B cell (primary cell): ENCODE results near the gene BMP2K. TPM values are rescaled to one million over a fixed set of nuclear protein-coding genes. Genes with fewer than 3 reads are reported as not detected.

Experiments
- ATAC-seq: fragments of 200-7000 bp; cut with Tn5 transposase; one replicate; pipeline ENCODE4 v1.10.0; 2021; ENCODE audit warnings: low read depth, mild to moderate bottlenecking, moderate number of reproducible peaks, moderate library complexity
- CTCF ChIA-PET: fragments of 350-600 bp; sonication (Branson Sonifier 250); formaldehyde crosslinking; loops from one replicate; lab custom pipeline; 2021; ENCODE audit warnings: antibody characterized with exemption, inconsistent platforms; lab: Charles Lee
- POLR2A ChIA-PET: fragments of 350-600 bp; sonication (Branson Sonifier 250); formaldehyde crosslinking; loops from one replicate; lab custom pipeline; 2021; ENCODE audit warnings: antibody characterized with exemption; lab: Charles Lee
- DNase-seq: peaks from one replicate; pipeline ENCODE4 v3.0.0; 2013
- H2AFZ ChIP-seq: 2 replicates; pipeline ENCODE4 v1.6.1; 2012; ENCODE audit warnings: mild to moderate bottlenecking, low read depth, low read length; ENCODE audit not compliant: insufficient read depth, poor library complexity, severe bottlenecking
- H3K27ac ChIP-seq, 2 donors: 1 replicate in 1 of 2; 2 replicates in 1 of 2; pipeline ENCODE4 v1.5.1; 2012 to 2013; ENCODE audit warnings: low read length in 2 of 2, mild to moderate bottlenecking in 2 of 2, moderate library complexity in 1 of 2
- H3K27me3 ChIP-seq, 4 experiments: fragments of 200-600 bp in 1 of 4; sonication (generic) in 1 of 4; replicated peaks in 1 of 4; 1 replicate in 2 of 4; 2 replicates in 2 of 4; pipeline versions ENCODE4 v1.6.1 to v1.7.0; 2013 to 2016; ENCODE audit warnings: low read length in 3 of 4, mild to moderate bottlenecking in 2 of 4, mixed read lengths in 1 of 4, moderate library complexity in 1 of 4; ENCODE audit not compliant: insufficient read depth in 4 of 4, control insufficient read depth in 3 of 4; ENCODE audit errors: control extremely low read depth in 1 of 4
- H3K36me3 ChIP-seq, 2 experiments: replicated peaks in 1 of 2; 1 replicate in 1 of 2; 2 replicates in 1 of 2; pipeline versions ENCODE4 v1.6.1 to v1.7.1; 2013; ENCODE audit warnings: low read length in 1 of 2; ENCODE audit not compliant: insufficient read depth in 2 of 2, control insufficient read depth in 1 of 2; ENCODE audit errors: control extremely low read depth in 1 of 2, extremely low read depth in 1 of 2
- H3K4me1 ChIP-seq, 2 donors: fragments of 200-600 bp in 1 of 2; sonication (generic) in 1 of 2; 1 replicate in 1 of 2; 2 replicates in 1 of 2; pipeline versions ENCODE4 v1.5.1 to v1.6.1; 2013 to 2017; ENCODE audit warnings: low read length in 2 of 2; ENCODE audit not compliant: control insufficient read depth in 2 of 2, insufficient read depth in 2 of 2
- H3K4me2 ChIP-seq: replicated peaks from 2 replicates; pipeline ENCODE3; 2012; ENCODE audit warnings: mild to moderate bottlenecking, low read depth, low read length; ENCODE audit not compliant: poor library complexity, severe bottlenecking
- H3K4me3 ChIP-seq, 5 experiments: fragments of 200-600 bp in 1 of 5; sonication (generic) in 1 of 5; 1 replicate in 3 of 5; 2 replicates in 2 of 5; pipeline versions ENCODE4 v1.5.1 to v1.7.0; 2011 to 2016; ENCODE audit warnings: low read length in 4 of 5, mild to moderate bottlenecking in 4 of 5, low read depth in 2 of 5, control low read depth in 1 of 5, moderate library complexity in 1 of 5; ENCODE audit not compliant: insufficient read depth in 1 of 5; ENCODE audit errors: control extremely low read depth in 1 of 5, extremely low read depth in 1 of 5
- H3K79me2 ChIP-seq: fragments of 200-600 bp; sonication (generic); one replicate; pipeline ENCODE4 v1.6.0; 2016; ENCODE audit warnings: low read length; ENCODE audit not compliant: control insufficient read depth, insufficient read depth
- H3K9ac ChIP-seq: fragments of 200-600 bp; sonication (generic); 2 replicates; pipeline ENCODE4 v1.6.1; 2017; ENCODE audit warnings: mild to moderate bottlenecking, low read length, moderate library complexity
- H3K9me3 ChIP-seq, 3 donors: one replicate each; pipeline versions ENCODE4 v1.6.1 to v1.7.1; 2013; ENCODE audit warnings: low read length in 2 of 3; ENCODE audit not compliant: control insufficient read depth in 2 of 3, insufficient read depth in 1 of 3; ENCODE audit errors: control extremely low read depth in 1 of 3
- H4K20me1 ChIP-seq: 2 replicates; pipeline ENCODE4 v1.6.0; 2012; ENCODE audit warnings: mild to moderate bottlenecking, low read length; ENCODE audit not compliant: insufficient read depth, control insufficient read depth, poor library complexity, severe bottlenecking
- H3K27ac Mint-ChIP-seq: one replicate; pipeline ENCODE4 v1.8.0; 2021; ENCODE audit warnings: mixed read lengths
- H3K27me3 Mint-ChIP-seq: one replicate; pipeline ENCODE4 v1.8.0; 2021; ENCODE audit warnings: mixed read lengths
- H3K4me1 Mint-ChIP-seq: one replicate; pipeline ENCODE4 v1.8.0; 2021; ENCODE audit warnings: mixed read lengths
- H3K4me3 Mint-ChIP-seq: one replicate; pipeline ENCODE4 v1.8.0; 2021; ENCODE audit warnings: mixed read lengths
- H3K9me3 Mint-ChIP-seq: one replicate; pipeline ENCODE4 v1.8.0; 2022; ENCODE audit warnings: mixed read lengths; ENCODE audit not compliant: insufficient read depth
- CTCF ChIP-seq: fragments of 200-600 bp; IDR thresholded peaks from one replicate; pipeline ENCODE4 v1.8.0; 2022; ENCODE audit warnings: antibody characterized with exemption, mild to moderate bottlenecking
- EZH2 ChIP-seq: IDR thresholded peaks from 2 replicates; pipeline ENCODE4 v1.6.1; 2012; ENCODE audit warnings: borderline replicate concordance, low read depth, mild to moderate bottlenecking, moderate library complexity, low read length; ENCODE audit not compliant: insufficient read depth, poor library complexity, severe bottlenecking
- WGBS: methylation state at CpG from one replicate; pipeline ENCODE4 v1.1.5; 2013; ENCODE audit warnings: missing lambda C conversion rate; ENCODE audit not compliant: insufficient coverage; 5-methylcytosine and 5-hydroxymethylcytosine counted together
- intact Hi-C: fragments of 100-400 bp; cut with micrococcal nuclease; formaldehyde crosslinking; loops from one replicate; pipeline ENCODE4 v1.10.0; 2022
- polyA plus RNA-seq: library from polyadenylated mRNA; depleted of rRNA; stranded (reverse); fragments of >200 nt; gene quantifications from 2 replicates; pipeline ENCODE4 v1.2.3, GENCODE V29; 2012
- total RNA-seq, 2 donors: library from RNA; stranded (reverse); fragments of 120-200 nt in 1 of 2; gene quantifications; 1 replicate in 1 of 2; 2 replicates in 1 of 2; pipeline versions ENCODE4 v1.2.3 to v1.2.4, GENCODE V29; 2013 to 2022

The BMP2K gene
- total and polyA plus RNA-seq, 2 donors (not counting 1 experiment from before 2014, with no cell fraction given): 59.1 to 117 TPM

GRCh38 chr4:78944381-78944780 lies 168.2 kb downstream of the BMP2K start:
- Histone ChIP-seq H3K9me3 (no peaks in the 10 kb centered on the region), H3K4me1 (peaks cover 6 to 8% of the 10 kb centered on the region in 2 donors), H4K20me1 (no peaks in the 10 kb centered on the region), H2AFZ (no peak overlapping the region), H3K36me3 (no peaks in the 10 kb centered on the region), H3K27ac (no peak overlapping the region), H3K4me2 (no peak overlapping the region), H3K4me3 (no peak overlapping the region), H3K27me3 (peaks cover 0 to 2% (median 1%) of the 10 kb centered on the region in 4 experiments), H3K79me2 (no peaks in the 10 kb centered on the region), H3K9ac (no peak overlapping the region)
- peaks cover 7% of the 10 kb centered on the region for H3K4me1 Mint-ChIP-seq
- H3K4me3 Mint-ChIP-seq: no peak overlapping the region
- intact Hi-C loops: loop anchor here (5.0 kb wide), 1 partner anchor 1128 kb away; the partner anchor contains the start of gene ANTXR2
- H3K27me3 Mint-ChIP-seq: peaks cover 25% of the 10 kb centered on the region
- H3K9me3 Mint-ChIP-seq: no peaks in the 10 kb centered on the region
- TF ChIP-seq CTCF (no peak), EZH2 (no peak)
- POLR2A ChIA-PET: no interaction called here
- CTCF ChIA-PET: no interaction called here
- 80% methylated on average over 1 of the region's 1 CpG for WGBS
- DNase-seq (no peak), ATAC-seq (no peak)
- no peak overlapping the region for H3K27ac Mint-ChIP-seq

GRCh38 chr4:78945651-78946179 lies 169.6 kb downstream of the BMP2K start:
- H3K4me1 ChIP-seq: no peaks in the 10 kb centered on the region
- H3K9me3 ChIP-seq: no peaks in the 10 kb centered on the region
- DNase-seq (no peak), ATAC-seq (no peak)
- ChIA-PET POLR2A (no interaction called here), CTCF (no interaction called here)
- no peaks in the 10 kb centered on the region for H4K20me1 ChIP-seq
- TF ChIP-seq EZH2 (no peak), CTCF (no peak)
- H2AFZ ChIP-seq: no peak overlapping the region
- H3K4me3 ChIP-seq: no peak overlapping the region
- no CpG with 5 or more reads among the region's 3 CpGs for WGBS
- no peak overlapping the region for H3K4me2 ChIP-seq
- H3K4me1 Mint-ChIP-seq: no peaks in the 10 kb centered on the region
- no peak overlapping the region for H3K4me3 Mint-ChIP-seq
- no peak overlapping the region for H3K9ac ChIP-seq
- H3K36me3 ChIP-seq: no peaks in the 10 kb centered on the region
- no peaks in the 10 kb centered on the region for H3K79me2 ChIP-seq
- H3K27me3 ChIP-seq: peaks cover 0 to 2% (median 1%) of the 10 kb centered on the region in 4 experiments
- H3K27me3 Mint-ChIP-seq: peaks cover 31% of the 10 kb centered on the region
- no peak overlapping the region for H3K27ac ChIP-seq
- no peaks in the 10 kb centered on the region for H3K9me3 Mint-ChIP-seq
- intact Hi-C loops: no loop called here
- no peak overlapping the region for H3K27ac Mint-ChIP-seq
